GM12878 (cell line): ENCODE results near the gene ELF2. TPM values are rescaled to one million over a fixed set of nuclear protein-coding genes. Genes with fewer than 3 reads are reported as not detected.

ENCODE experiments used
- BCLAF1 ChIP-seq: fragments of 450-650 bp; IDR thresholded peaks from 2 replicates; pipeline ENCODE4 v1.6.1; 2017; ENCODE audit warnings: antibody characterized with exemption, mild to moderate bottlenecking, moderate library complexity
- CEBPB ChIP-seq, 2 experiments: fragments of 150-350 bp in 1 of 2; IDR thresholded peaks; 2 replicates each; pipeline ENCODE4 v1.6.1; 2012 to 2014; ENCODE audit warnings: low read depth in 2 of 2, low read length in 2 of 2, borderline replicate concordance in 1 of 2, inconsistent platforms in 1 of 2
- CHD4 ChIP-seq: fragments of 200-600 bp; sonication (generic); IDR thresholded peaks from 2 replicates; pipeline ENCODE4 v1.6.1; 2016; ENCODE audit warnings: mild to moderate bottlenecking
- HDAC6 ChIP-seq: fragments of 200-600 bp; sonication (generic); IDR thresholded peaks from one replicate; pipeline ENCODE4 v1.8.0; 2017; ENCODE audit warnings: antibody characterized with exemption; ENCODE audit not compliant: unreplicated experiment
- IRF3 ChIP-seq: fragments of 450-650 bp; IDR thresholded peaks from 2 replicates; pipeline ENCODE4 v1.6.1; 2014; ENCODE audit warnings: mild to moderate bottlenecking
- NR2F1 ChIP-seq: fragments of 450-650 bp; conservative IDR thresholded peaks from 2 replicates; pipeline ENCODE4 v1.6.1; 2017; ENCODE audit warnings: mild to moderate bottlenecking
- TARDBP ChIP-seq: IDR thresholded peaks from 2 replicates; pipeline ENCODE4 v1.6.1; 2016; ENCODE audit warnings: borderline replicate concordance
- ZBTB40 ChIP-seq: fragments of 450-650 bp; IDR thresholded peaks from 2 replicates; pipeline ENCODE4 v1.6.1; 2016; ENCODE audit warnings: mild to moderate bottlenecking, moderate library complexity, borderline replicate concordance
- ZSCAN29 ChIP-seq: fragments of 450-650 bp; IDR thresholded peaks from 2 replicates; pipeline ENCODE4 v1.6.1; 2017; ENCODE audit warnings: mild to moderate bottlenecking, moderate library complexity
- polyA plus RNA-seq, 11 experiments: library from polyadenylated mRNA; depleted of rRNA in 4 of 11; unstranded in 6 of 11; stranded (reverse) in 5 of 11; fragments of >200 nt; fragmentation: Nextera tagmentation in 4 of 11; fragmentation: Illumina TruSeq in 1 of 11; extraction: Ambion mirVana in 4 of 11; extraction: Trizol in 1 of 11; gene quantifications; 1 replicate in 1 of 11; 2 replicates in 10 of 11; pipeline versions ENCODE4 v1.2.1 to v1.2.3, GENCODE V29; 2011 to 2016; ENCODE audit warnings: inconsistent platforms in 2 of 11, missing spikeins in 2 of 11, low read depth in 1 of 11
- total RNA-seq, 4 experiments: library from RNA; depleted of rRNA in 3 of 4; stranded (reverse); fragments of >200 nt in 3 of 4; fragmentation: Illumina TruSeq in 1 of 4; extraction: Trizol in 1 of 4; gene quantifications; 2 replicates each; pipeline versions ENCODE4 v1.2.1 to v1.2.3, GENCODE V29; 2013 to 2021

Gene ELF2
- total and polyA plus RNA-seq, 10 of the 15 experiments (the other 5 are each of a cell fraction or from before 2014, with no cell fraction given): 10.5 to 30.1 (median 20.5) TPM

DNA sequence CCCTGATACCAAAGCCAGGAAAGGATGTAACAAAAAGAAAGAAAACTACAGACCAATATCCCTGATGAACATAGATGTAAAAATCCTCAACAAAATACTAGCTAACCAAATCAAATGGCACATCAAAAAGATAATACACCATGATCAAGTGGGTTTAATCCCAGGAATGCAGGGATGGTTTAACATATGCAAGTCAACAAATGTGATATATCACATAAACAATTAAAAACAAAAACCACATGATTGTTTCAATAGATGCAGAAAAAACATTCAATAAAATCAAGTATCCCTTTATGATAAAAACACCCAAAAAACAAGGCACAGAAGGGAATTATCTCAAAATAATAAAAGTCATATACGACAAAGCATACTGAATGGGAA lies 31.5 kb downstream of the ELF2 start (continued):
- TF ChIP-seq BCLAF1 (no peak), HDAC6 (no peak), CHD4 (no peak), IRF3 (no peak), CEBPB (IDR thresholded peaks at IDR 0.05; ENCODE audit: borderline replicate concordance in 1 of 2, low read depth in 2 of 2, low read length in 2 of 2) (no peak), ZBTB40 (no peak), ZSCAN29 (no peak), TARDBP (no peak), NR2F1 (no peak)
